Right lung (tissue), 5 donors: ENCODE measurements around the gene CLIP2. TPM values are rescaled to one million over a fixed set of nuclear protein-coding genes. Genes with fewer than 3 reads are reported as not detected.
A peak's percentile ranks its signal among the peaks of the same experiment; 100 is the strongest.

Experiments
- DNase-seq, 2 donors: peaks; one replicate each; pipeline ENCODE4 v3.0.0-alpha.2; 2013
- polyA plus RNA-seq, 5 donors: library from polyadenylated mRNA; unstranded; fragments of 120-200 nt; gene quantifications; one replicate each; pipeline versions ENCODE4 v1.2.1 to v1.2.3, GENCODE V29; 2013; ENCODE audit warnings: inconsistent platforms in 1 of 5, low replicate concordance in 1 of 5; ENCODE audit not compliant: insufficient read length in 5 of 5, insufficient read depth in 1 of 5

Gene CLIP2
- polyA plus RNA-seq, 5 donors: 19.7 to 32.3 (median 24.3) TPM

GRCh38 chr7:74267756-74268565 lies 21.2 kb upstream of the CLIP2 start:
- DNase-seq: no peak

GRCh38 chr7:74269757-74270277 lies 19.4 kb upstream of the CLIP2 start:
- DNase-seq: peak; percentile 72 to 73

- no peak for DNase-seq
Observed at GRCh38 chr7:74271742-74272141, 17.5 kb upstream of the CLIP2 start.

- DNase-seq: peak; percentile 78 to 81
Observed at GRCh38 chr7:74272305-74273038, 16.7 kb upstream of the CLIP2 start.

- no peak for DNase-seq
Observed at GRCh38 chr7:74275401-74275881, 13.8 kb upstream of the CLIP2 start.

- DNase-seq: no peak
Observed at GRCh38 chr7:74277636-74278035, 11.6 kb upstream of the CLIP2 start.

- no peak for DNase-seq
Observed at GRCh38 chr7:74280985-74281384, 8.2 kb upstream of the CLIP2 start.

- DNase-seq: no peak
Observed at GRCh38 chr7:74282748-74283459, 6.3 kb upstream of the CLIP2 start.

GRCh38 chr7:74283858-74284447 lies 5.3 kb upstream of the CLIP2 start:
- no peak for DNase-seq

GRCh38 chr7:74284781-74285259 lies 4.4 kb upstream of the CLIP2 start:
- DNase-seq: no peak

- no peak for DNase-seq
Observed at GRCh38 chr7:74286131-74286530, 3.1 kb upstream of the CLIP2 start.

- no peak for DNase-seq
Observed at GRCh38 chr7:74287303-74288033, 1.7 kb upstream of the CLIP2 start.

GRCh38 chr7:74288034-74288881 lies 949 bp upstream of the CLIP2 start:
- DNase-seq: no peak

- DNase-seq: no peak
Observed at GRCh38 chr7:74289659-74290552, 699 bp downstream of the CLIP2 start.

GRCh38 chr7:74290553-74290950 lies 1.3 kb downstream of the CLIP2 start:
- DNase-seq: no peak

- DNase-seq: no peak
Observed at GRCh38 chr7:74290981-74291441, 1.8 kb downstream of the CLIP2 start.

GRCh38 chr7:74291535-74291934 lies 2.3 kb downstream of the CLIP2 start:
- no peak for DNase-seq

GRCh38 chr7:74292757-74293576 lies 3.8 kb downstream of the CLIP2 start:
- DNase-seq: no peak
